GM12875 (cell line): ENCODE measurements around the gene CCL5.

ENCODE experiments used
- H3K4me3 ChIP-seq: one replicate; pipeline ENCODE4 v1.5.1; 2011; ENCODE audit warnings: low read depth, low read length, control low read depth
- TF ChIP-seq, protein P1 (sequence below): IDR thresholded peaks from 2 replicates; pipeline ENCODE4 v1.5.1; 2011; ENCODE audit warnings: low read depth, mild to moderate bottlenecking, control low read depth, inconsistent platforms, low read length, moderate library complexity, borderline replicate concordance; ENCODE audit not compliant: insufficient read depth

The CCL5 gene

DNA sequence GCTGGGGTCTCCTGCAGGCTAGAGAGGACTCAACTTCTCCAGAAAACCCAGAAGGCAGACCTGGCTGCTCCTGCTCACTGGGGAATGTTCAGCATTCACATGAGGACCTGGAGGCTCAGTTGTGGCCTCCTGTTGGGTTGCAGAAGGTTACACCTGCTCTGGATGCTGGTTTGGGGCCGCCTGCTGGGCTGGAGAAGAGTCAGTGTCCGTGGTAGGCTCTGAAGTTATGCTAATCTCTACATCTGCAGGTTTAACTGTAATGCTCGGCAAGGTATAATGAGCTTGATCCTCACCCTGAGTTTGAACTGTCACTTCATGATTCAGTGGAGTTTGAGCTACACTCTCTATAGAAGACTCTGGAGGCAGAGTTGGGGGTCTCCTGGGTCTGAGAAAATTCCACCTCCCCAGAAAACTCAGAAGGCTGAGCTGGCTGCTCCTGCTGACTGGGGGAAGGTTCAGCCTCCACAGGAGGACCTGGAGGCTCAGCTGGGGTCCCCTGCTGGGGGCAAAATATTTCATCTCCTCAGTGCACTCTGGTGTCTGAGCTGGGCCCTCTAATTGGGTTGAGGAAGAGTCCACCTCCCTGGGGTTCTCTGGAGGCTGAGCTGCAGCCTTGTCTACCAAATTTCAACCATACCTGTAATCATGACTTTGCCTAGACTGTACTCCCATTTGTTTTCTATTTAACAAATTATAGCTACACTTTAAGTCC is 26.9 kb upstream of the CCL5 start:
- TF ChIP-seq, protein P1, sequence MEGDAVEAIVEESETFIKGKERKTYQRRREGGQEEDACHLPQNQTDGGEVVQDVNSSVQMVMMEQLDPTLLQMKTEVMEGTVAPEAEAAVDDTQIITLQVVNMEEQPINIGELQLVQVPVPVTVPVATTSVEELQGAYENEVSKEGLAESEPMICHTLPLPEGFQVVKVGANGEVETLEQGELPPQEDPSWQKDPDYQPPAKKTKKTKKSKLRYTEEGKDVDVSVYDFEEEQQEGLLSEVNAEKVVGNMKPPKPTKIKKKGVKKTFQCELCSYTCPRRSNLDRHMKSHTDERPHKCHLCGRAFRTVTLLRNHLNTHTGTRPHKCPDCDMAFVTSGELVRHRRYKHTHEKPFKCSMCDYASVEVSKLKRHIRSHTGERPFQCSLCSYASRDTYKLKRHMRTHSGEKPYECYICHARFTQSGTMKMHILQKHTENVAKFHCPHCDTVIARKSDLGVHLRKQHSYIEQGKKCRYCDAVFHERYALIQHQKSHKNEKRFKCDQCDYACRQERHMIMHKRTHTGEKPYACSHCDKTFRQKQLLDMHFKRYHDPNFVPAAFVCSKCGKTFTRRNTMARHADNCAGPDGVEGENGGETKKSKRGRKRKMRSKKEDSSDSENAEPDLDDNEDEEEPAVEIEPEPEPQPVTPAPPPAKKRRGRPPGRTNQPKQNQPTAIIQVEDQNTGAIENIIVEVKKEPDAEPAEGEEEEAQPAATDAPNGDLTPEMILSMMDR, result no peak
- H3K4me3 ChIP-seq, result no peak overlapping the region

DNA sequence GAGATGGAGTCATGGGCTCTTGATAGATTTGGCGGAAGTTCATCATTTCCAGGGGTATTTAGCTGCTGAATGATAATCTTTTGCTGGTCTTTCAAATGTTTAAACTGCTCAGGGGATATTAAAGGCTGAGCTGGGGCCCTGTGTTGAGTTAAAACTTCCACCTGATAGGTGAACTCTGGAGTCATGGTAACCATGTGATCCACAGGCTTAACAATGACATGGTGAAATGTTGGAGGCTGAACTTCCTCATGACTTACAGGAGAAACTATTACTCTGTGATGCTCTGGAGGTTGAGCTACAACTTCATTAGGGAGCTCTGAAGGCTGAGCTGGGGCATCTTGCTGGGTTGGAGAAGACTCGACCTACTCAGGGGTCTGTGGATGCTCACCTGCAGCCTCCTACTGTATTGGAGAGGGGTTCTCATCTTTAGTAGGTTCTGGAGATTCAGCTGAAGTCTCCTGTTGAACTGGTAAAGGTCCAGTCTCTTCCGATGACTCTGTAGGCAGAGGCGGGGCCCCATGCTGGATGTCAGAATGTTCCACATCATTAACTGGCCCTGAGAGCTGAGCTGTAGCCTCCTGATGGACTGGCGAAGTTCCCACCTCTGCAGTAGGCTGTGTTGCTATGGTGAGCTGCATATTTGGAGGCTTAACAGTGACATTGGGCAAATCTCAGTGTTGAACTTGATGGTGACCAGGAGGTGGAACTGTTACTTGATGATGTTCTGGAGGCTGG is 26.2 kb upstream of the CCL5 start:
- no peak overlapping the region for H3K4me3 ChIP-seq
- TF ChIP-seq, protein P1, result no peak

DNA sequence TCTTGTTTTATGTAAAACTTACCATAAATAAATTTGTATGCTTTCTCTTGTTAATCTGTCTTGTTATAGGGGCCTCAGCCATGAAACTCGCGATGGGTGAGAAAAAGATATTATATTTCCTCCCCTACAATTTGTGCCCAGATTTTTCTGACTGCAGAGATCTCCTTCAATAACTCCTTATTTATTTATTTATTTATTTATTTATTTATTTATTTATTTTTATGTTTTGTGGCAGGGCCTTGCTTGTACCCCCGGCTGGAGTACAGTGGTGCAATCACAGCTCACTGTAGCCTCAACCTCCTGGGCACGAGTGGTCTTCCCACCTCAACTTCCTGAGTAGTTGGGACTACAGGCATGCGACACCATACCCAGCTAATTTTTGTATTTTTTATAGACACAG is 23.3 kb upstream of the CCL5 start:
- no peak overlapping the region for H3K4me3 ChIP-seq
- TF ChIP-seq, protein P1, result no peak

DNA sequence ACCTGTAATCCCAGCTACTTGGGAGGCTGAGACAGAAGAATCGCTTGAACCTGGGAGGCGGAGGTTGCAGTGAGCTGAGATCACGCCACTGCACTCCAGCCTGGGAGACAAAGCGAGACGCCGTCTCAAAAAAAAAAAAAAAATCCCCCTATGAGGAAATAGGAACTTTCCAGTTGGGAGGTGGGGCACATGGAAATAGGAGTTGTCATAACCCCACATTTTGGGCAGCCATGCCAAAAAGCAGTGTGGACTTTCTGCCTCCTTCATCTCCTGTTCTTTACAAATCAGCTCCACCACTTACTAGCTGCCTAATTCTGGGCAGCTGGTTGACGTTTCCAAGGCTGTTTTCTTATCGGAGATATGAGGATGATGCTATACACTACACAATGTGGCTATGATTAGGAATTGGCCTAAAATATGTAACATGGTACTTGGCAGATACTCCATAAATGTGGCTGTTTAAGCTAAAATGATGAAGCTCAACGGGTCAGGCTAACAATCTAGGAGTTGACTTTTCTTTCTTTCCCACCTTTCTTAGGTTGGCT is 21.5 kb upstream of the CCL5 start:
- no peak overlapping the region for H3K4me3 ChIP-seq
- TF ChIP-seq, protein P1, result no peak

DNA sequence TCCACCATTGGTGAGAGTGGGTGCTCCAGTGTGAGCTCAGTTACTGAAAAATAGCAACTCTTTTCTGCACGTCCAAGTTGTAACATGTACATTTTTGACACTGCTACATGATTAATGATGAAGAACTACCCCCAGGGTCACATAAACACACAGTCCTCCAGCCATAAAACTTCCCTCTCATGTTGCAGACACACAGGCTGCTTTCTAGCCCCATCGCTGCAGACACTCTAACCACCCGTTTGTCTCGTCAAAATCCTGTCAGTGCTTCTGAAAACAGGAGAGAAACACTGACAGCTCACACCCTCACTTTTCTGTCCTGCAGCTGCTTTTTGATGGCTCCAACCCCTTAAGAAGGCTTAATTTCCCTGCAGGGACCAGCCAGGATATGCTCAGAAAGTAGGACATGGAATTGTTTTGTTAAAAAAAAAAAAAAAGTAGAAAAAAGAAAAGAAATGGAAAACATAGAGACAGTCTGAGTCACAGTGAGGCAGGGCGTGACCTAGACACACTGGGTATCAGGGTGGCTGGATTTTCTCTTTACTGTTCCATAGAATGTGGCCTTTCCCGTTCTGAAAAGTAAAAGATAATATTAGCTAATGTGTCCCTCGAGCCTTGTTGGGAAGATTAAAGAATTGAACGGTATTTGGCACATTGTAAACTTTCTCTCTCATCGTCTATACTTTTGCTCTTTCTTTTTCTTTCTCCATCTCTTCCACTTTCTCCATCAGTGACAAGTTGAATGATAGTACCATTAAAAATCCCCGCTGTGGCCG is 20.7 kb upstream of the CCL5 start:
- H3K4me3 ChIP-seq, result no peak overlapping the region
- TF ChIP-seq, protein P1, result no peak

DNA sequence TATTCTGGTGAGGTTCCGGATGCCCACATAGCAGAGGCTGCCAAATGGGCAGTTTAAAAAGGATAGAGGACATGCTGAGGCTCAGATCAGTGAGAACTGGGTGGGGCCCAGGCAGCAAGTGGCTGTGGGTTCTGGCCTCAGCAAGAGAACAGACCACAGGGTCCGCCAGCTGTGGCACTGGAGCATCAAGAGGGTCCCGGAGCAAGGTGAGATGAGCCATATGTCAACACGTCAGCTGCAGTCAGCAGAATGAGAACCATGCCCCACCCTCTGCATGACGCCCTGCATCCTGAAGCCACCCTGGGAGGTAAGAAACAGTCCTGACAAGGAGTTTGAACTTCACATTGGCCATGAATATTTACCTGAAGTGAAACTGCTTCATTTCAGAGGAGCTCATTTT is 20.1 kb upstream of the CCL5 start:
- TF ChIP-seq, protein P1, result no peak
- no peak overlapping the region for H3K4me3 ChIP-seq
